ENCODE data around the gene TTPAL. TPM values are rescaled to one million over a fixed set of nuclear protein-coding genes. Genes with fewer than 3 reads are reported as not detected.
A peak's percentile ranks its signal among the peaks of the same experiment; 100 is the strongest.

The TTPAL gene
- total RNA-seq, 4 donors from 2014 or later: 7.9 to 13.0 (median 11.6) TPM

GRCh38 chr20:44495802-44496481, 20.3 kb downstream of the TTPAL start:
- H3K36me3 ChIP-seq: peaks cover 10 to 99% (median 26%) of the 10 kb centered on the region in 3 donors

GRCh38 chr20:44496976-44497375, 21.3 kb downstream of the TTPAL start:
- no peak overlapping the region for H3K4me3 ChIP-seq
- H3K27me3 ChIP-seq: no peaks in the 10 kb centered on the region
- H3K4me1 ChIP-seq: peaks cover 8 to 45% (median 24%) of the 10 kb centered on the region in 3 donors
- H3K36me3 ChIP-seq: peaks cover 10 to 99% (median 34%) of the 10 kb centered on the region in 3 donors
- peak overlapping the region; percentile 17 to 83 (median 82) for H3K27ac ChIP-seq
- TF ChIP-seq POLR2A (IDR thresholded peaks at IDR 0.05): no peak
- TF ChIP-seq, protein P1, sequence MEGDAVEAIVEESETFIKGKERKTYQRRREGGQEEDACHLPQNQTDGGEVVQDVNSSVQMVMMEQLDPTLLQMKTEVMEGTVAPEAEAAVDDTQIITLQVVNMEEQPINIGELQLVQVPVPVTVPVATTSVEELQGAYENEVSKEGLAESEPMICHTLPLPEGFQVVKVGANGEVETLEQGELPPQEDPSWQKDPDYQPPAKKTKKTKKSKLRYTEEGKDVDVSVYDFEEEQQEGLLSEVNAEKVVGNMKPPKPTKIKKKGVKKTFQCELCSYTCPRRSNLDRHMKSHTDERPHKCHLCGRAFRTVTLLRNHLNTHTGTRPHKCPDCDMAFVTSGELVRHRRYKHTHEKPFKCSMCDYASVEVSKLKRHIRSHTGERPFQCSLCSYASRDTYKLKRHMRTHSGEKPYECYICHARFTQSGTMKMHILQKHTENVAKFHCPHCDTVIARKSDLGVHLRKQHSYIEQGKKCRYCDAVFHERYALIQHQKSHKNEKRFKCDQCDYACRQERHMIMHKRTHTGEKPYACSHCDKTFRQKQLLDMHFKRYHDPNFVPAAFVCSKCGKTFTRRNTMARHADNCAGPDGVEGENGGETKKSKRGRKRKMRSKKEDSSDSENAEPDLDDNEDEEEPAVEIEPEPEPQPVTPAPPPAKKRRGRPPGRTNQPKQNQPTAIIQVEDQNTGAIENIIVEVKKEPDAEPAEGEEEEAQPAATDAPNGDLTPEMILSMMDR (IDR thresholded peaks at IDR 0.05): no peak
- no peak for DNase-seq
- 20 to 58% methylated on average over 3 of the region's 3 CpGs for WGBS, 2 donors
- intact Hi-C loops (cut with DNase I): no loop called here
- no peaks in the 10 kb centered on the region for H3K9me3 ChIP-seq

More at GRCh38 chr20:44495802-44496481, 20.3 kb downstream of the TTPAL start:
- WGBS, 2 donors: 20 to 45% methylated on average over 3 of the region's 3 CpGs
- Histone ChIP-seq H3K4me1 (peaks cover 8 to 56% (median 29%) of the 10 kb centered on the region in 3 donors), H3K4me3 (no peak overlapping the region), H3K27me3 (no peaks in the 10 kb centered on the region), H3K9me3 (no peaks in the 10 kb centered on the region), H3K27ac (peak overlapping the region; percentile 39 to 83 (median 82))
- no peak for DNase-seq
- intact Hi-C loops (cut with DNase I): no loop called here
- TF ChIP-seq, protein P1 (IDR thresholded peaks at IDR 0.05): no peak
- no peak for TF ChIP-seq POLR2A (IDR thresholded peaks at IDR 0.05)

DNA sequence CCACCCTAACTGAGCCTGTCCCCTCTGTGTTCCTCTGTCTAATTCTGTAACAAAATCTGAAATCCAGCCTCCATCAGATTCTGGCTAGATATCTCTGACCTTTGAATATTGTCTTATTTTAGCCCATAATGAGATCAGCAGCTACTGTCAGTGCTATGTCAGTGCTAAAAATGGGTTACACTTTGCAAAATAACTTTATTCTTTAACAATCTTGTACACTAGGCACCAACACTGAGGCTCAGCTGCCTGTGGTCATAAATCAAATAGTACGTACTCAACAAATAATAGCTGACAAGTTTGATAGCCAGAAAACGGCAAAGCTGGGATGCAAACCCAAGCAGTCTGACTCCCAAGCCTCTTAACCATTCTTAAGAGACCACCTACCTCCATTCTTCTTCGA, 22.1 kb downstream of the TTPAL start:
- H3K36me3 ChIP-seq: peaks cover 10 to 99% (median 41%) of the 10 kb centered on the region in 3 donors

GRCh38 chr20:44500221-44500620, 24.5 kb downstream of the TTPAL start:
- 85 to 97% methylated on average over 3 of the region's 3 CpGs for WGBS, 2 donors
- Histone ChIP-seq H3K27me3 (no peaks in the 10 kb centered on the region), H3K36me3 (peaks cover 14 to 99% (median 45%) of the 10 kb centered on the region in 3 donors), H3K4me1 (peaks cover 8 to 34% (median 17%) of the 10 kb centered on the region in 3 donors), H3K27ac (no peak overlapping the region), H3K4me3 (no peak overlapping the region), H3K9me3 (no peaks in the 10 kb centered on the region)
- TF ChIP-seq, protein P1 (IDR thresholded peaks at IDR 0.05): no peak
- TF ChIP-seq POLR2A (IDR thresholded peaks at IDR 0.05): no peak
- intact Hi-C loops (cut with DNase I): no loop called here
- no peak for DNase-seq

More for the DNA sequence above, 22.1 kb downstream of the TTPAL start:
- peak overlapping the region; percentile 1 to 82 (median 50) for H3K27ac ChIP-seq
- DNase-seq: no peak
- no peaks in the 10 kb centered on the region for H3K27me3 ChIP-seq
- peaks cover 8 to 39% (median 17%) of the 10 kb centered on the region in 3 donors for H3K4me1 ChIP-seq
- H3K4me3 ChIP-seq: no peak overlapping the region
- no peak for TF ChIP-seq POLR2A (IDR thresholded peaks at IDR 0.05)
- TF ChIP-seq, protein P1 (IDR thresholded peaks at IDR 0.05): no peak
- intact Hi-C loops (cut with DNase I): no loop called here
- 64 to 69% methylated on average over 3 of the region's 3 CpGs for WGBS, 2 donors
- H3K9me3 ChIP-seq: no peaks in the 10 kb centered on the region

GRCh38 chr20:44501448-44501847, 25.8 kb downstream of the TTPAL start:
- Histone ChIP-seq H3K9me3 (no peaks in the 10 kb centered on the region), H3K4me1 (peaks cover 4 to 22% (median 14%) of the 10 kb centered on the region in 3 donors), H3K27ac (no peak overlapping the region), H3K27me3 (no peaks in the 10 kb centered on the region), H3K36me3 (peaks cover 22 to 99% (median 53%) of the 10 kb centered on the region in 3 donors), H3K4me3 (no peak overlapping the region)
- 79 to 95% methylated on average over 5 of the region's 5 CpGs for WGBS, 2 donors
- no peak for TF ChIP-seq POLR2A (IDR thresholded peaks at IDR 0.05)
- TF ChIP-seq, protein P1 (IDR thresholded peaks at IDR 0.05): no peak
- no peak for DNase-seq
- intact Hi-C loops (cut with DNase I): no loop called here

Data from esophagus squamous epithelium (tissue), 5 donors.